Calu3 (cell line): ENCODE data around the gene DOCK1. TPM values are rescaled to one million over a fixed set of nuclear protein-coding genes. Genes with fewer than 3 reads are reported as not detected.

Experiments
- BruUV-seq: library from RNA; stranded (reverse); fragments of 400-500 nt; replicated peaks from 2 replicates; lab custom pipeline; 2021; lab: Mats Ljungman, UMichigan
- CTCF ChIA-PET: fragments of 300-600 bp; sonication (Branson Sonifier 250); formaldehyde crosslinking; loops from one replicate; lab custom pipeline; 2022; ENCODE audit warnings: antibody characterized with exemption; lab: Charles Lee
- DNase-seq: peaks from one replicate; pipeline ENCODE4 v3.0.0; 2022
- H3K27ac Mint-ChIP-seq: one replicate; pipeline ENCODE4 v1.8.0; 2022; ENCODE audit warnings: mixed read lengths; ENCODE audit not compliant: unreplicated experiment
- H3K27me3 Mint-ChIP-seq: one replicate; pipeline ENCODE4 v1.8.0; 2022; ENCODE audit warnings: mixed read lengths; ENCODE audit not compliant: unreplicated experiment
- H3K36me3 Mint-ChIP-seq: one replicate; pipeline ENCODE4 v1.8.0; 2022; ENCODE audit warnings: mild to moderate bottlenecking, moderate library complexity, mixed read lengths; ENCODE audit not compliant: insufficient read depth, unreplicated experiment
- H3K4me1 Mint-ChIP-seq: one replicate; pipeline ENCODE4 v1.8.0; 2022; ENCODE audit warnings: mild to moderate bottlenecking, low read depth, mixed read lengths; ENCODE audit not compliant: unreplicated experiment
- H3K4me3 Mint-ChIP-seq: one replicate; pipeline ENCODE4 v1.8.0; 2022; ENCODE audit warnings: mild to moderate bottlenecking, low read depth, moderate library complexity, mixed read lengths; ENCODE audit not compliant: unreplicated experiment
- H3K9me3 Mint-ChIP-seq: one replicate; pipeline ENCODE4 v1.8.0; 2022; ENCODE audit warnings: low read depth, mixed read lengths; ENCODE audit not compliant: unreplicated experiment
- CTCF ChIP-seq: fragments of 200-600 bp; IDR thresholded peaks from one replicate; pipeline ENCODE4 v1.8.0; 2022; ENCODE audit warnings: antibody characterized with exemption; ENCODE audit not compliant: unreplicated experiment
- intact Hi-C: fragments of 100-400 bp; cut with micrococcal nuclease; formaldehyde crosslinking; loops from one replicate; pipeline ENCODE4 v1.10.0; 2022; ENCODE audit not compliant: unreplicated experiment
- total RNA-seq: library from RNA; stranded (reverse); gene quantifications from 2 replicates; pipeline ENCODE4 v1.2.3, GENCODE V29; 2022

DOCK1 gene
- total RNA-seq, 1 experiment from 2014 or later: 34.2 TPM

- no peaks in the 10 kb centered on the region for H3K27me3 Mint-ChIP-seq
- no peak for TF ChIP-seq CTCF
- no peak overlapping the region for H3K4me3 Mint-ChIP-seq
- CTCF ChIA-PET: no interaction called here
- intact Hi-C loops: no loop called here
- H3K4me1 Mint-ChIP-seq: no peaks in the 10 kb centered on the region
- no peak overlapping the region for H3K27ac Mint-ChIP-seq
- BruUV-seq: no TSS peak
- H3K9me3 Mint-ChIP-seq: no peaks in the 10 kb centered on the region
- no peak for DNase-seq
- H3K36me3 Mint-ChIP-seq: no peaks in the 10 kb centered on the region
Observed at GRCh38 chr10:127376071-127376470, 470.8 kb downstream of the DOCK1 start.

GRCh38 chr10:127378628-127379027 is 473.4 kb downstream of the DOCK1 start:
- DNase-seq: no peak
- Mint-ChIP-seq H3K27ac (no peak overlapping the region), H3K27me3 (no peaks in the 10 kb centered on the region), H3K9me3 (no peaks in the 10 kb centered on the region), H3K4me3 (no peak overlapping the region), H3K36me3 (no peaks in the 10 kb centered on the region), H3K4me1 (no peaks in the 10 kb centered on the region)
- intact Hi-C loops: no loop called here
- BruUV-seq: no TSS peak
- no peak for TF ChIP-seq CTCF
- CTCF ChIA-PET: no interaction called here

- no peak for DNase-seq
- Mint-ChIP-seq H3K27me3 (no peaks in the 10 kb centered on the region), H3K36me3 (no peaks in the 10 kb centered on the region), H3K4me1 (no peaks in the 10 kb centered on the region), H3K4me3 (no peak overlapping the region), H3K9me3 (no peaks in the 10 kb centered on the region), H3K27ac (no peak overlapping the region)
- no peak for TF ChIP-seq CTCF
- no TSS peak for BruUV-seq
- CTCF ChIA-PET: interaction anchor here (0.6 kb wide), 1 partner anchor 186 kb away, joined by 7 read pairs; no protein-coding TSS in a partner anchor
- intact Hi-C loops: no loop called here
Observed at GRCh38 chr10:127384532-127384931, 479.3 kb downstream of the DOCK1 start.

GRCh38 chr10:127385066-127385465 is 479.8 kb downstream of the DOCK1 start:
- Mint-ChIP-seq H3K36me3 (no peaks in the 10 kb centered on the region), H3K27me3 (no peaks in the 10 kb centered on the region), H3K4me3 (no peak overlapping the region), H3K9me3 (no peaks in the 10 kb centered on the region), H3K4me1 (no peaks in the 10 kb centered on the region), H3K27ac (no peak overlapping the region)
- CTCF ChIA-PET: no interaction called here
- TF ChIP-seq CTCF: no peak
- no TSS peak for BruUV-seq
- no peak for DNase-seq
- intact Hi-C loops: no loop called here
